Measurements from ENCODE around the gene FBXL7. TPM values are rescaled to one million over a fixed set of nuclear protein-coding genes. Genes with fewer than 3 reads are reported as not detected.

The FBXL7 gene
- total RNA-seq, 1 donor from 2014 or later, result 12.3 TPM

DNA sequence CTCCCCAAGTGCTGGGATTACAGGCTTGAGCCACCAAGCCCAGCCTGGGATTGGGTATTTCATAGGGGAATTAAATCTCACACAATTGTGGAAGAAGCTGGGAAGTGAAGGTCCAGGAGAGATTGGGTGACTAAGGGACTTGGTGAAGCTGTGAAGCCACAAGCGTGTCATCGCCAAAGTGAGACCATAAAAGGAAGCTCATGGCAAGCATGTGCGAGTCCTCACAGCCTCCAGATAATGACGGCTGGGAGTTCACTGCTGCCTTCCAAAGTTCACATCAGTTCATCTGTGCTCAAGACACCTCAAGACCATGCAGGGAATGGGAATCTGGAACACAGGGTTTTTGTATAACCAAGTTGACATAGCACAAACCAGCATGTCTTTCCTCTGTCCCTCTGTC lies 469.0 kb downstream of the FBXL7 start:
- Histone ChIP-seq H3K4me2 (no peak overlapping the region), H3K27ac (no peak overlapping the region), H3K27me3 (no peaks in the 10 kb centered on the region), H3K9ac (no peak overlapping the region), H3K79me2 (ENCODE audit: low read depth) (no peaks in the 10 kb centered on the region), H3K4me1 (no peaks in the 10 kb centered on the region), H3K36me3 (no peaks in the 10 kb centered on the region), H3K4me3 (no peak overlapping the region), H4K20me1 (ENCODE audit: low read depth) (no peaks in the 10 kb centered on the region), H2AFZ (replicated peaks) (no peak overlapping the region), H3F3A (ENCODE audit: low read depth) (no peaks in the 10 kb centered on the region), H3K9me3 (ENCODE audit: low read depth) (no peaks in the 10 kb centered on the region)
- Mint-ChIP-seq H3K36me3 (no peaks in the 10 kb centered on the region), H3K4me3 (no peak overlapping the region), H3K9me3 (no peaks in the 10 kb centered on the region), H3K27me3 (ENCODE audit: insufficient read depth, low read depth) (no peaks in the 10 kb centered on the region), H3K27ac (no peak overlapping the region), H3K4me1 (no peaks in the 10 kb centered on the region)
- DNase-seq (ENCODE audit: low spot score), result no peak
- TF ChIP-seq EZH2phosphoT487 (IDR thresholded peaks at IDR 0.05), result no peak
- TF ChIP-seq, protein P1, sequence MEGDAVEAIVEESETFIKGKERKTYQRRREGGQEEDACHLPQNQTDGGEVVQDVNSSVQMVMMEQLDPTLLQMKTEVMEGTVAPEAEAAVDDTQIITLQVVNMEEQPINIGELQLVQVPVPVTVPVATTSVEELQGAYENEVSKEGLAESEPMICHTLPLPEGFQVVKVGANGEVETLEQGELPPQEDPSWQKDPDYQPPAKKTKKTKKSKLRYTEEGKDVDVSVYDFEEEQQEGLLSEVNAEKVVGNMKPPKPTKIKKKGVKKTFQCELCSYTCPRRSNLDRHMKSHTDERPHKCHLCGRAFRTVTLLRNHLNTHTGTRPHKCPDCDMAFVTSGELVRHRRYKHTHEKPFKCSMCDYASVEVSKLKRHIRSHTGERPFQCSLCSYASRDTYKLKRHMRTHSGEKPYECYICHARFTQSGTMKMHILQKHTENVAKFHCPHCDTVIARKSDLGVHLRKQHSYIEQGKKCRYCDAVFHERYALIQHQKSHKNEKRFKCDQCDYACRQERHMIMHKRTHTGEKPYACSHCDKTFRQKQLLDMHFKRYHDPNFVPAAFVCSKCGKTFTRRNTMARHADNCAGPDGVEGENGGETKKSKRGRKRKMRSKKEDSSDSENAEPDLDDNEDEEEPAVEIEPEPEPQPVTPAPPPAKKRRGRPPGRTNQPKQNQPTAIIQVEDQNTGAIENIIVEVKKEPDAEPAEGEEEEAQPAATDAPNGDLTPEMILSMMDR (IDR thresholded peaks at IDR 0.05), result no peak
- no peak for TF ChIP-seq EZH2 (IDR thresholded peaks at IDR 0.05)

DNA sequence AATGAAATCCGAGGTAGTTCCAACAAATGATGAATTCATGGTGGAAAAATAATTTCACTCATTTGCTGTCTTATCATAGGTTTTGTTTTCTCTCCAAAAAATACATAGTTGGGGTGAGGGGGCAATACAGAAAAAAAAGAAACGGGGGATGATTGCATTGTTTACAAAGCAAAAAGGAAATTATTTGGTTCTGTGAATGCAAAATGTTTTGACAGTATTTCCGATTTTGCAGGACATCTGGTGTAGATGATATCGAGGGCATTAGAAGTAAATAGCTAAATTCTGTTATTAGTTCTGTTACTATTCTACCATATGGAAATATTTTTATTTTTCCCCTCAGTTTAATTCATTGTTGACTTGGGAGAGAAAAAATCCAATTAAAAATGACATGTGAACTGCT lies 477.9 kb downstream of the FBXL7 start:
- H3K9me3 ChIP-seq (ENCODE audit: low read depth), result no peaks in the 10 kb centered on the region
- TF ChIP-seq, protein P1 (IDR thresholded peaks at IDR 0.05), result no peak
- TF ChIP-seq EZH2 (IDR thresholded peaks at IDR 0.05) (no peak), EZH2phosphoT487 (IDR thresholded peaks at IDR 0.05) (no peak)
- H3K36me3 Mint-ChIP-seq, result no peaks in the 10 kb centered on the region
- no peak overlapping the region for H3K9ac ChIP-seq
- H3K79me2 ChIP-seq (ENCODE audit: low read depth), result no peaks in the 10 kb centered on the region
- DNase-seq (ENCODE audit: low spot score), result no peak
- H3K27me3 Mint-ChIP-seq (ENCODE audit: insufficient read depth, low read depth), result no peaks in the 10 kb centered on the region
- H3K9me3 Mint-ChIP-seq, result no peaks in the 10 kb centered on the region
- no peak overlapping the region for H3K27ac Mint-ChIP-seq
- H3K4me3 Mint-ChIP-seq, result no peak overlapping the region
- no peaks in the 10 kb centered on the region for H3K27me3 ChIP-seq
- no peaks in the 10 kb centered on the region for H3K4me1 ChIP-seq
- H3K4me3 ChIP-seq, result no peak overlapping the region
- no peaks in the 10 kb centered on the region for H3K36me3 ChIP-seq
- H4K20me1 ChIP-seq (ENCODE audit: low read depth), result no peaks in the 10 kb centered on the region
- no peaks in the 10 kb centered on the region for H3F3A ChIP-seq (ENCODE audit: low read depth)
- H3K4me2 ChIP-seq, result no peak overlapping the region
- no peak overlapping the region for H3K27ac ChIP-seq
- no peaks in the 10 kb centered on the region for H3K4me1 Mint-ChIP-seq
- H2AFZ ChIP-seq (replicated peaks), result no peak overlapping the region

DNA sequence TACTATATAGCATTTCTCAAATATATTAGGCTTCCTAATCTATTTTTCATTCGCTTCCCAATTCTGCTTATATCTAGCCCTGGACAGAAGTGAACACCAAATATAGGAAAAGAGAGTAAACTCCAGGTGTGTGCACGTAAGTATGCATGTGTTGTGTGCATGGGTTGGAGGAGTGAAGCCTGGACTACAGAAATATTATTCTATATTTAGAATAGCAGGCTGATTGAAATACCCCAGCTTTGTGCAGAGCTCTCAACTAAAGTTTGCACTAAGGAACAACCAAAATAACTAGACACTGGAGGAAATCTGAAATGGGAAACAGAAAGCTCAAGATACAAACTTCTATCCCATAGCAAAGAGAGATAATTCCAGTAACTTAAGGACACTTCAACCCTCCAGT lies 480.9 kb downstream of the FBXL7 start:
- no peaks in the 10 kb centered on the region for H3K4me1 ChIP-seq
- Mint-ChIP-seq H3K4me1 (no peaks in the 10 kb centered on the region), H3K27ac (no peak overlapping the region), H3K9me3 (no peaks in the 10 kb centered on the region), H3K4me3 (no peak overlapping the region), H3K27me3 (ENCODE audit: insufficient read depth, low read depth) (no peaks in the 10 kb centered on the region), H3K36me3 (no peaks in the 10 kb centered on the region)
- H3K79me2 ChIP-seq (ENCODE audit: low read depth), result no peaks in the 10 kb centered on the region
- H3K4me2 ChIP-seq, result no peak overlapping the region
- H3K36me3 ChIP-seq, result no peaks in the 10 kb centered on the region
- no peaks in the 10 kb centered on the region for H4K20me1 ChIP-seq (ENCODE audit: low read depth)
- H3F3A ChIP-seq (ENCODE audit: low read depth), result no peaks in the 10 kb centered on the region
- no peak for TF ChIP-seq EZH2 (IDR thresholded peaks at IDR 0.05)
- TF ChIP-seq, protein P1 (IDR thresholded peaks at IDR 0.05), result no peak
- no peak for TF ChIP-seq EZH2phosphoT487 (IDR thresholded peaks at IDR 0.05)
- no peaks in the 10 kb centered on the region for H3K27me3 ChIP-seq
- DNase-seq (ENCODE audit: low spot score), result no peak
- no peak overlapping the region for H3K4me3 ChIP-seq
- no peaks in the 10 kb centered on the region for H3K9me3 ChIP-seq (ENCODE audit: low read depth)
- H2AFZ ChIP-seq (replicated peaks), result no peak overlapping the region
- no peak overlapping the region for H3K27ac ChIP-seq
- no peak overlapping the region for H3K9ac ChIP-seq
